Fibroblast of upper back skin (primary cell): ENCODE data around the gene MMEL1.
A peak's percentile ranks its signal among the peaks of the same experiment; 100 is the strongest.

Source experiments
- DNase-seq: peaks from one replicate; pipeline ENCODE4 v3.0.0-alpha.2; 2013

Gene MMEL1

DNA sequence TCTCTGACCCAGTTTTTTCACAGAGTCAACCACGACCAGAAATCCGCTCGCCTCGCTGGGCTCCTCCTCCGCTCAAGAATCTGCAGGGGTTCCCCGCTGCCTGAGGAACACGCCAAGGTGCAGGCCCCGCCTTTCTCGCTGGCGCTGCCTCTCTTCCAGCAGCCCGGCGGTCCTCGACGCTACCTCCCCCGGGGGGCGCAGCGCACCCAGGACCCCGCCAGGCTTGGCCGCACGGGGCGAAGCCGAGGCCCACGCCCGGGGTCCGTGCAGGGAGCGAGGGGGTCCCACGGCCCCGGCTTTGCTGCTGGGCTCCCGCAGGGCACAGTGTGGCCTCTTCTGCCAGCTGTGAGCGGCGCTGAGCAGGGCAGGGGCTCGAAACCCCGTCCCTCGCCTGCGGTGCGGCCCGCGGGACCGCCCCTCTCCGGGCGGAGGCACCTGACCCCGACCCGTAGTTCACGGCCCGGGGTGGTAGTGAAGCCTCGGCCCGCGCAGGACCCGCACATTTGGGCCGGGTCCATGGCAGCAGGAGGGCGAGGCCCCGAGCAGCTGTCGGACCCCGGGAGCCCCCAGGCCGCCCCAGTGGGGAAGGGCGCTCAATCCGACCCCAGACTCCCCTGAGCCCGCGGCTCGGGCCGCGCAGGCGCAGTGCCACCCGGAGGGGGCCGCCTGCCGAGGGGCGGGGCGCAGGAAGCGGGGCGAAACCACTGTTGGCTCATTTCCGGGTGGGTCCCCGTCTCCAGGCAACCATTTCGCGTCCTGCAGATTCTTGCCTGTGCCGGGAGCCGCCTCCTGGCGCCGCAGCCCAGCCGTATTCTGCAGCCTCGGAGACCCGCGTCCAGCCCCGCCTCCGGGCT is 10.0 kb upstream of the MMEL1 start:
- peak; percentile 89 for DNase-seq

DNA sequence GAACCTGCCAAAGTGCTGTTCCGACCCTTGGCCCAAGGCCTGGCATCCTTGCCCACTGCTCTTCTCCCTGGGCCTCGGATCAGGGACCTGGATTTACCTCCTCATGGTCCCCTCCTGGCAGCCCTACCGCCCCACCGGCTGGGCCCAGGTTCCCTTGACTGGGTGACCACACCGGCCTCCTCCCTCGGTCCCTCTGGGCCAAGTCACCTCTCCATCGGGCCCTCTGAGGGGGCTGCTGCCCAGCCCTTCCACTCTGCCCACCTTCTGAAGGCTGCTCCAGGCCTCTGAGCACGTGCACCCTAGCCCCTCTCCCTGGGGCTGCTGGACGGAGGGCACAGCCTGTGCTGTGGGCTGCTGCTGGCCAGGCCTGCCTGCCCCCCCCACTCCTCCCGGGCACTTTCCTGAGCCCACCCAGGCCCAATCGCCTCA is 9.3 kb upstream of the MMEL1 start:
- DNase-seq, result no peak

DNA sequence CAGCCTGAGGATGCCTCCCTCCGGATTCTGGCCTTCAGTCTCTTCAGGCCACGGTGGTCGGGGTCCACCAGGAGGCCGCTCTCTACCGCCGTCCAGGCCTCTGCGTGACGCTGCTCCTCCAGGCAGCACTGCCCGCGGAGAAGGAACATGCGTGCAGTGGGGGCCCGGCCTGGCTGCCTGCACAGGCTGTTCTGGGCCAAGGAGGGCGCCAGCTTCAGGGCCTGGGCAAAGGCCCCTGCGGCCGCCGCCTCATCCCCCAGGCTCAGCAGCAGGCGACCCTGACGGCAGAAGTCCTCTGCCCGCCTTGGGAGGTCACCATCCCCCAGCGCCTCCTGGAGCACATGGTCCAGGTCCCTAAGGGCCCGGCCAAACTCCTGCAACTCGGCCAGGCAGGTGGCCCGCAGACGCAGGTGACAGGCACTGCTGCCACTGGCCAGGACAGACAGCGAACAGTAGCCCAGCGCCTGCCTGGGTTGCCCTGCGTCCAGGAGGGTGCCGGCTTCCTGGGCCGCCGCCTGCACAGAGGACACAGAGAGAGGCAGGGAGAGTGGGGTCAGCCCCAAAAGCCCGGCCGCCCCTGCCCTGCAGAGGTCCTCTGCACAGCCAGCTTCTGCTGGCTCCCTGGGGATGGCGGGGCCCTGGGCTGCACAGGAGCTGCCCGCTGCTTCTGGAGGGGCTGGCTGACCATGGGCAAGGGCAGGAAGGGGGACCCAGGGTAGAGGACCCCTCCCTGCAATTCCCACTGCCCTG is 8.7 kb upstream of the MMEL1 start:
- DNase-seq, result no peak

DNA sequence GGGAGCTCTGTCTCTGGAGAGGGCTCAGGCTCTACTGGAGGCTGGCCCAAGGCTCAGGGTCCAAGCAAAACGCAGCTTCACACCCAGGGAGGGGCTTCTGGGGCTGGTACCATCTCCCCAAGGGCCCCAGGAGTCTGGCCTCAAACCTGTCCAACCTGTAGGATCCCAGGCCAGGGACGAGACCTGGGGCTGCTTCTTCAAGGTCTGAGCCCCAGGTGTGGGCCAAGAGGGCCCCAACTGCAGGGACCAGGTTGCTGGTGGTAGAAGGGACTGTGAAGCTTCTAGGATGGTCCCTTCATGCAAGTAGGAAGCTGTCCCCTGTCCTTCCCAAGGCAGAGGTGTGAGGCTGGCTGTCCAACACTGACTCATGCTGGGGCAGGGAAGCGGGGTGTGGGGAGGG is 7.8 kb upstream of the MMEL1 start:
- DNase-seq, result no peak

DNA sequence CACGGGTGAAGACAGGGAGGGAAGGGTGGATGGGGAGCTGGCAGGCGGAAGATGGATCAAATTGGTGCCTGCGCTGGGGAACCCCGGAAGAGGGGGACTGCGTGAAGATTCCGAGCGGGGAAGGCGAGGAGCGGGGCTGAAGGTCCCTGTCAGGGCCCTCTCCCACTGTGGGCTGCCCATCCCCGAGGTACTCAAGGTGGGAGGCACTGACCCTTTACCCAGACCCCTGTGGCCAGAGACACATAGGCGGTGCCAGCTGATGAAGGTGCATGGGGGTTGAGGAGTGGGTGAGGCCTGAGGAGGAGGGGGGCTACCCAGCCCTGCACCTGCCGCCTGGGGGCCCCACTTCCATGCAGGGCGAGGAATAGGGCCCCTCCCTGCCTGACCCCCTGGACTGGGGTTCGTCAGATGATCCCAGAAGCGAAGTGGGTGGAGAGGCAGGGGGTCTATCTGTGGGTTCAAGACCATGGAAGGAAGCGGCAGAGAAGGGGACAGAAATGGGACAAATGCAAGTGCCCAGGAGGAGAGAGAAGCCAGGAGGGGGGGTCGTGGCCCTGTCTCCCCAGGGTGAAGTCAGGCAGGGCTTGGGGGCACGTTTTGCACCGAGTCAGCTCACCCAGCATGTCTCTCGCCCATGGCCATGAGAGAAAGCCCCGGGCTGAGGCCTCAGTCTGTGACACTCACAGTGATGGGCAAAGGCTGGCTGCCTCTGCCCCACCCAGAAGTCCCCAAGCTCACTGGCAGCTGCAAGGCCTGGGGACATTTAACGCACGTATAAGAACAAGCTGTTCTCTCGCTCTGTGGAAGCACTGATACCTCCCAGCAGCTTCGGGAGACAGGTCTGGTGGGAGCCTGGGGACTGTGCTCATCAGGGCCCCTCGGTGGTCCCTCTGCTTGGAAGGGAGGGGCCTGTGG is 7.0 kb upstream of the MMEL1 start:
- DNase-seq, result no peak

DNA sequence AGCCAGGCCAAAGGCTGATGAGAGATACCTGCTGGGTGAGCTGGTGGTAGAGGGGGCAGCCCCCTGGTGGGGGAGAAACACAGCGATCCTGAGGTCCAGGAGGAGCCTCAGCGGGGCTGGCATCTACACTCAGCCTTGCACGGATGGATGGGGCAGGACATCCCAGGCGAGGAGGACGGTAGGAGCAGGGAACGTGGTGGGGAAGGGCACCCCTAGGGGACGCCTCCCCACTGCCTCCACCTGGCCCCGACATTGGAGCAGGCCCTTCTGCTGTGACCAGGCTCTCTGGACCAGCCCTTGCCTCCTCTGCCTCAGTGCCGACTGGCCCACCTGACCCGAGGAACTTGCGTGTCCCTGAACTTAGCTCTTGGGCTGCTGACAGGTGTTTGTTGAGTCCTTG is 6.4 kb upstream of the MMEL1 start:
- DNase-seq, result no peak

DNA sequence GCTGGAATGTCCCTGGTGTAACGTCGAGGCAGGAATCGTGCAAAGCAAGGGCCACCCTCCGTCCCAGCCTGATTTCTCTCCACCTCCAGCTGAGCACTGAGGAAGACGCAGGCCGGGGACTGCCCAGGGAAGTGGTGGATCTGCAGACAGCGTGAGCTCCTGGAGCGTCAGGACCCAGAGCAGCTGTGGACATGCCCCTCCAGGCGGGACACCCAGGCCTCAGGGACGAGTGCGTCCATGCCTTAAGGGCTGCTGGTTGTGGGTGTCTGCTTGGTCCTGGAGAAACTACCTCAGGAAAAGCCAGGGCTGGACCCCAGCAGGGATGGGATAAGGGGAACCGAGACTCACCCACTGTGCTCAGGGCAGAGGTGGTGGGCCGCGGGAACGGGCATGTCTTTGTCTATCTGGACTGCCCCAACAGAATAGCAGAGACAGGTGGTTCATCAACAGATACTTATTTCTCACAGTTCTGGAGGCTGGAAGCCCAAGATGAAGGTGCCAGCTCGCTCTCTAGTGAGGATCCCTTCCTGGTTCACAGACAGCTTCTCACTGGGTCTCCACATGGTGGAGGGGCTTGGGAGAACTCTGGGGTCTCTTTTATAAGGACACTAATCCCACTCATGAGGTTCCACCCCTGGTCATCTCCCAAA is 5.8 kb upstream of the MMEL1 start:
- DNase-seq, result no peak

DNA sequence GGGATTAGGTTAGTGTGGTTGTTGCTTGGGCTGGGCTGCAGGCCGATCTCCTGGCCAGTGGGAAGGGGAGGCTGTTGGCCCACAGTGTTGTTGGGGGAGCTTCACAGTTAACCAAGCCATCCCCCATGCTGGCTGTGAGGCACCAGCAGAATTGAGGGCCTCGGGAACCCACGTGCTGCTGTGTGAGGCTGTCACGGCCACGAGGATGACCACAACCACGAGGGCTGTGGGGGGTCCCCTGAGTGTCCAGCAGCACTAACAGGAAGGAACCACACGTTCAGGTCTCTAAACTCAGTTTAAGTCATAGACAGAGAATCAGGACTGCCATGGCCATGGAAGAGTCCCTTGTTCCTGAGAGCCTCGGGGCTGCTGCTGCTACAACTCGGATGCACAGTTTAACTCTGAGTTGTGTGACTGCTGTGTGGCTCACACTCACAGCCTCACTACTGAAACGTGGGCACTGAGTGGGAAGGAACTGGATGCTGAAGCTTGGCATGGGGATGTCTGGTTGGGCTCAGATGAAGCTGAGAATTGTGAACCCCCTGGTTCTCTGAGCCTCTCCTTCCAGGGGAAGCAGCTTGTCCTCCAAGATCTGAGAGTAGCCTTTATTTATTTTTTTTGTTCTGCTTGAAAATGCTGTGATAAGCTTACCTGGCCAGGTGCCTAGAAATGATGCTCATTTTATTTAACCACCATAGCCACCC is 4.8 kb upstream of the MMEL1 start:
- no peak for DNase-seq

DNA sequence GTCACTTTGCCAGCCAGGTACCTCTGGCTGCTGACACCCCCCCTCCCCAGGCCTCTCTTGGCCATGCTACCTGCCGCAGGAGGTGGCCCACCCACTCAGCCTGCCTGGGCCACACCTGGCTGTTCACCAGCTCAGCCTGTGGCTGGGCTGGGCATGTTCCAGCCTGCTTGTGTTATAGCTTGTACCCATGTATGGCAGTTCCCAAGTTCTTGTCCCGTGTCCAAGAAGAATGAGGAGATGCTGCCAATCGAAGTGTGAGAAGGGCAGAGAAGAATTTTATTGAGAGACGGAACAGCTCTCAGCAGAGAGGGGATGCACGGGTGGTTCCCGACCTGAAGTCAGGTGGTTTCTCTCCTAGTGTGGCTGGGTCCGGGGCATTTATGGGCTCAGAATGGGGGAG is 3.9 kb upstream of the MMEL1 start:
- no peak for DNase-seq

DNA sequence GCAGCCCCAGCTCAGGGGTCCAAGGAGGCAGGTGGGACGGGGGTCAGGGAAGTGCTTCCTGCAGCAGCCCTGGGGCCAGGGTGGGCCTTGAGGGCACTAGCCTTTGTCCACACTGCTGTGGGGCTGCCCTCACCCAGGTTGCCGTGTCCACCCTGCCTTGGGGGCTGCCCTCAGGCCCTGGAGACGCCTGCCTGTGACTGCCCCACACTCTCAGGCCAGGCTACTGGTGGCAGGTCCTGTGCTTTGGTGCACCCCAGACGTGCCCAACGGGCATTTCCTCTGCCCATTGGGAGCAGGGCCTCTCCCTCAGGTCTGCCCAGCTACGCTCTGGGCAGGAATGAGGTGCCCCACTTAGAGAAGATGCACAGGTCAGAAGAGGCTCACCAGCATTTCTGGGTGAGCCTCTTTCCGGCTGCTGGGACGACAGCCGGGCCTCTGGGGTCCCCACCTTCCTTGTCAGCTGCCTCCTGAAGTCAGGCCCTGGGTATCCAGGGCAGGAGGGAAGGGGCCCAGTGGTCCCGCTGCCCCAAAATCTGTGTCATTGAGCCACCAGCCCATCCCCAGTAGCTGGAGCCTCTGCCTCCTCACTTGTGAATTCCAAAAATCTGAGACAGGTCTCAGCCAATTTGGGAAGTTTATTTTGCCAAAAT is 2.7 kb upstream of the MMEL1 start:
- no peak for DNase-seq

DNA sequence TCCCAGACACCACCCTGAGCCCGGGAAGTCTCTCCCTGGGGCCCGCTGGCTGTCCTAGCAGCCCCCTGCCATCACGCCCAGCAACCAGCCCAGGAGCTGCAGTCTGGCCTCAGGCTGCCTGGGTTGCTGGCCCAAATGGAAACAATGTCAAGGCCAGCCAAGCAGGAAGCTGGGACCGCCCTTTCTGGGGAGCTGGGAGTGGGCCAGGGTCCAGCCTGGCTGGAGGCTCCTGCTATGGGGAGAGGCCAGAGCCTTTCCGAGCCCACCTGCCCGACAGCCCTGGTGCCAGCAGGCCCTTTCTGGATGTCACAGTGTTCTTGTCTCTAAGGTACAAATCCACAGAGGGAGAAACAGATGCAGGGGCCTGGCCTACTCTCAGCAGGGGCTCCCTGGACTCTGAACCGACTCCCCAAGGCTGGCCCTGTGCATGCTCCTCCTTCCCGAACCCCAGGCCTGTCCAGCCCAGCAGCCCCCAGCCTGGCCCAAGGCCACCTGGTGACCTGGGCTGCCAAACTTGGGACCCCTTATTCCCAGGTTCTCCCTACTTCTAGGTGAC is 1.2 kb upstream of the MMEL1 start:
- DNase-seq, result no peak

DNA sequence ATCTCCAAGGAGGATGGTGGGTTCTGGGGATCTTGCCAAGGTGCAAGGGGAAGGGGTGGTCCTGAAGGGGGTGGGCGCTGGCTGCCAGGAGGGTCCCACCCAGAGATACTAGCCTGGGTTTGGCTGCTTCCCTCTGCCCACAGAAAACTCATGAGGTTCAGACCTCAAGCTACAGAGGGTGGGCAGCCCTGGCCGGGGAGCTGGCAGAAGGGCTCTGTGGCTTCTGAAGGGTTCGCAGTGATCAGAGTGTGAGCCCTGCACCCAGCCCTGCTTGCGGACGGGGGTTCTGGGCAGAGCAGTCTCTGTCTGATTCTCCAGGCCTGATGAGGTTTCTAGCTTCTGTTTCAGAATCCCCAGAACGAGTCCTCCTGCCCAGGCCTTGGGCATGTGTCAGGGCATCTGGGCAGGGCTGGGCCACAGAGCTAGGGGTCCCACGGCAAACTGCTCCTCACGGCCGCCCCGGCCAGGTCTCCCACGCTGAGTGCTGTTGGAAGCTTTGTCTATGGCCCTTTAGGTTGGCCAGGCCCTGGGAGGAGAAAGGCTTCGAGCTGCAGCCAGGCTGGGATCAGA is 635 bp upstream of the MMEL1 start:
- DNase-seq, result no peak

DNA sequence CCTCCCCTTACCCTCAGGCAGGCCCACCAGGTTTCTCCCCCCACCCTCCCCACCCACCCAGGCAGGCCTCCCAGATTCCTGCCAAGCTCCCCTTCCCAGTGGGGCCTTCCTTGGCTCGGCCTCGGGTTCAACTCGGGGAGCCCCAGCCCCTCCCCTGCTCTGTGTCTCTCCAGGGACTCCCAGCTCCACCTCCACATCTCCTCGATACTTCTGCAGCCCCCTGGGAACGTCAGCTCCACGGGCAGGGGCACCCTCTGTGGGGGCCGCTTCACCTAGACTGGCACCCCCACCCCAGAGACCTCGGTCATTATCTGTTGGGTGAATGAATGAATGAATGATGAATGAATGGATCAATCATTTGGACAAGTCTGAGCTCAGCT is 775 bp downstream of the MMEL1 start:
- DNase-seq, result no peak

DNA sequence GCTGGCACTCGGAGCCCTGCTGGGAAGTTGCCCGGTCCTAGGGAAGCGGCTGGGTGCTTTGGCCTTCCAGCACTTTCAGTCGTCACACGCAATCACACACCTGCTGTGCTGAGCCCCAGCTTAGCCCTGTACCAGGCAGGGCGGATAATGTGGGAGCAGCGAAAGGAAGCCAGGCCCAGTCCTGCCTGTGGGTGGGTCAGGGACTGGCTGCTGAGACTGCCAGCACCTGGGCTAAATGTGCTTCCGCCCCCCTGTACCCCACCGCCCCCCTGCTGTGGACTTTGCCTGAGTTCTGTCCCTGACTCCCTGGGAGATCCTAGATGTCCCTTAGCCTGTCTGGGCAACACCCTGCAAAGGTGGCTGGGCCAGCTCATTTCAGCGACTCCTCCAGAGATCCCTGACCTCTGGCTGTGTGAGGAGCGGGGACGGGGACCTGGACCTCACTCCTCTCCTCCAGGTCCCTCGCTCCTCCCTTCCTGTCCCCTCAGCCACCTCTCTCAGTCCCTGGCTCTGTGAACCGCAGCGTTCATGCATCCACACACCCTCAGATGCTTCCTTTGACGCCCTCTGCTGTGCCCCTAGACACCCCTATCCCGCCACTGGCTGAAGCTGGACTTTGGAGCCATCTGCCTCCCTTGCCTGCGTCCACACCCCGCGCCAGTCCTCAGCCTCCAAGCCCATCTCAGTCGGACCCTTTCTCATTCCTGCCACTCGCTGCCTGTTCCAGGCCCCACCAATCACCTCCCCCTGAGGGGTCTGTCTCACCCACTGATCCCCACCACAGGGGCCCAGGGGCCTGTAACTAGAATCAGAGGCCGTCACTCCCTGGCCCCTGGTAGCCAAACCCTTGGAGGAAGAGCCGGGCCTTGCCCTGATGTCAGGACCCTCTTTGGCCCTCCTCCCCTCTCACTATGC is 1.4 kb downstream of the MMEL1 start:
- no peak for DNase-seq

DNA sequence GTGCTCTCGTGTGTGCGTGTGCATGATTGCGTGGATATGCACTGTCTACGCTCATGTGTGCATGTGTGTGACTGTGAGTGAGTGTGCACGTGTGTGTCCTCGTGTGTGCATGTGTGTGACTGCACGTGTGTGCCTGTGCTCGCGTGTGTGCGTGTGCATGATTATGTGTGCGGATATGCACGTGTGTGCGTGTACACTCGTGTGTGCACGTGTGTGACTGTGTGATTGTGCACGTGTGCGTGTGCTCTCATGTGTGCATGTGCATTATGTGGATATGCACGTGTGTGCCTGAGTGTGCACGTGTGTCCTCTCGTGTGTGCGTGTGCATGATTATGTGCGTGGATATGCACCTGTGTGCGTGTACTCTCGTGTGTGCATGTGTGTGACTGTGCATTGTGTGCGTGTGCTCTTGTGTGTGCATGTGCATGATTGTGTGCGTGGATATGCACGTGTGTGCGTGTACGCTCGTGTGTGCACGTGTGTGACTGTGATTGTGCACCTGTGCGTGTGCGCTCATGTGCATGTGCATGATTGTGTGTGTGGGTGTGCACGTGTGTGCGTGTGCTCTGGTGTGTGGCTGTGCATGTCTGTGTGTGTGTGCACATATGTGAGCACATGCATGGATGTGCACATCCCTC is 2.2 kb downstream of the MMEL1 start:
- DNase-seq, result no peak

DNA sequence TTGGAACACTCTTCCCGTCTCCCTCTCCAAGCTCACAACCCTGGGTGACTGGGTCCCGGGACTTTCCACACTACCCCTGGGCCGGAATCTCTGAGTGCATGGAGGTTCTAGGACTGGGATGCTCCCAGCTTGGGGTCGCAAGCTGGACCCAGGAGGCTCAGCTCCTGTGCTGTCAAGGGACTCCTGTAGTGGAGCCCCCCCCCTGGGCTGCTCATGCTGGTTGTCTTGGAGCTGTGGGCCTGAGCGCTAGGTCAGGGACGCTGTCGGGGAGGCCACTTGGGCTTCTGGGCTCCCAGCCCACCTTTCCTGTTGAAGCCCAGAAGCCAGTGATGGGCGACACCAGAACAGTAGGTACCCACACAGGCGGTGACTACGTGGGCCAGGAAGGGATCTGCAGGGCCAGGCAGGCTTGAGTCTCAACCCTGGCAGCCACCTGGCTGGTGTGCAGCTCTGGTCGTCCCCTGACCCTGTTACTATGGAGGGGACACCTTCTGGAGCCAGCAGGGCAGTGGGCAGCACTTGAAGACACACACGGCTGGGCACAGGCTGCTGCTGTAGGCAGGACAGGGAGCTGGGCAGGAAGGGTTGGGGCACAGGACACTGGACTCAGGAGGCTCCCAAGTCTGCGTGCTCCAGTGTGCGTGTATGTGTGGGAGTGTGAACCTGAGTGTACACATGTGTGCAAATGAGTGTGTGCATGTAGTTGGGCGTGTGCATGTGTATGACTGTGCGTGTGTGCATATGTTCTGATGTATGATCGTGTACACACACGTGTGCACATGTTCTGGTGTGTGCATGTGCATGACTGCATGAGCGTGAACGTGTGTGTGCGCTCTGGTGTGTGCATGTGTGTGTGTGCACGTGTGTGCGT is 3.0 kb downstream of the MMEL1 start:
- DNase-seq, result no peak

DNA sequence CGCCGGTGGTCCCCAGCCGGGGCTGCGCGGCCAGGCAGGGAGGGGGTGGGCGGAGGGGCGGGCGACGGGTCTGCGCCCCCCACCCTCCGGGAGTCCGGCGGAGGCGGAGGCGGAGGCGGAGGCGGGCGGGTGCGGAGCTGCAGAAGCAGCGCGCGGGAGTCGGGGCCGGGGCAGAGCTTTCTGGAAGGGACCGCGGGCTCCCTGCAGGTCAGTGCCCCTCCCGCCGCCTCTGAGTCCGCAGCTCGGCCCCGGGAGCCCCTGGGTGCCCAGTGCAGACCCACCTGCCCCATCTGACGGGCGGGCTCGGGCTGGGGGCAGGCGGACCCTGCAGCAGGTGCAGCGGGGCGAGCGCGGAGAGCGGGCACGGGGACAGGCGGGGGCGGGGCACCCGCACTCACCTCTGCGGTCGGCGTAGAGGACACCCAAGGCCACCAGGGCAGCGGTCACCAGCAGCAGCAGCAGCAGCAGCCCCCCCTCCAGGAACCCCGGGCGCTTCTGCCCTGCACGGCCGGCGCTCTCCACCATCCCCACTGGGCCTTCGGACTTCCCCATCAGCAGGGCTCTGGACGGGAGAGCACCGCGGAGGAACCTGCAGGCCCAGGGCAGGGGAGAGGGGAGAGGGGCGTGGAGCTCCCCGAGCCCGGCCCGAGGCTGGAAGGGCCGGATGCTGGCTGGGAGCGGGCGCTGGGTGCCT is 3.7 kb downstream of the MMEL1 start:
- DNase-seq, result no peak
